Measurements from ENCODE around the gene CREB1.

GRCh38 chr2:207532676-207533075, 2.9 kb downstream of the CREB1 start:
- no peak for TF ChIP-seq ZFX (IDR thresholded peaks at IDR 0.05)
- no peak for TF ChIP-seq CTCF (conservative IDR thresholded peaks at IDR 0.05)
